Subcutaneous abdominal adipose tissue (tissue), 5 donors: ENCODE results near the gene ANKRD65.
"Not testable (repeated sequence)": the region's sequence is repeated elsewhere in the genome, so short reads cannot be mapped to it uniquely, and the experiment has no call there.

Experiments
- H3K27ac ChIP-seq: one replicate; pipeline ENCODE4 v1.7.0; 2013; ENCODE audit warnings: low read depth, mild to moderate bottlenecking, inconsistent platforms, low read length, moderate library complexity
- H3K27me3 ChIP-seq, 5 donors: one replicate each; pipeline ENCODE4 v1.7.0; 2013; ENCODE audit warnings: low read length in 5 of 5, inconsistent platforms in 1 of 5; ENCODE audit not compliant: control insufficient read depth in 5 of 5, insufficient read depth in 4 of 5
- H3K36me3 ChIP-seq, 5 donors: one replicate each; pipeline ENCODE4 v1.7.0; 2013; ENCODE audit warnings: low read length in 5 of 5; ENCODE audit not compliant: control insufficient read depth in 5 of 5, insufficient read depth in 5 of 5
- H3K4me1 ChIP-seq, 5 donors: one replicate each; pipeline ENCODE4 v1.7.0; 2013; ENCODE audit warnings: low read length in 5 of 5, mild to moderate bottlenecking in 3 of 5, moderate library complexity in 1 of 5; ENCODE audit not compliant: control insufficient read depth in 5 of 5, insufficient read depth in 5 of 5
- H3K4me3 ChIP-seq, 5 donors: one replicate each; pipeline ENCODE4 v1.7.0; 2013; ENCODE audit warnings: low read length in 5 of 5, low read depth in 1 of 5
- H3K9ac ChIP-seq, 5 donors: one replicate each; pipeline ENCODE4 v1.7.0; 2013; ENCODE audit warnings: low read length in 5 of 5, mild to moderate bottlenecking in 4 of 5, moderate library complexity in 3 of 5
- H3K9me3 ChIP-seq, 5 donors: one replicate each; pipeline ENCODE4 v1.7.0; 2013; ENCODE audit warnings: low read length in 5 of 5; ENCODE audit not compliant: control insufficient read depth in 5 of 5
- donor health status: healthy.
- donor health status: healthy.
- donor health status: healthy.
- donor health status: healthy.
- donor health status: healthy.

ANKRD65 gene

GRCh38 chr1:1417825-1418463, 3.1 kb downstream of the ANKRD65 start:
- H3K9me3 ChIP-seq, H3K4me3 ChIP-seq, H3K27ac ChIP-seq, H3K9ac ChIP-seq, H3K36me3 ChIP-seq, H3K27me3 ChIP-seq: not testable (repeated sequence)
- H3K4me1 ChIP-seq = peaks cover 0 to 22% (median 18%) of the 10 kb centered on the region in 5 donors

GRCh38 chr1:1417396-1417795, 3.7 kb downstream of the ANKRD65 start:
- H3K9ac ChIP-seq, H3K4me3 ChIP-seq, H3K36me3 ChIP-seq, H3K27me3 ChIP-seq, H3K27ac ChIP-seq, H3K9me3 ChIP-seq: not testable (repeated sequence)
- peaks cover 0 to 22% (median 18%) of the 10 kb centered on the region in 5 donors for H3K4me1 ChIP-seq

- H3K27ac ChIP-seq = no peak overlapping the region
- no peaks in the 10 kb centered on the region for H3K9me3 ChIP-seq
- H3K36me3 ChIP-seq = no peaks in the 10 kb centered on the region
- H3K4me3 ChIP-seq = no peak overlapping the region
- no peaks in the 10 kb centered on the region for H3K27me3 ChIP-seq
- no peak overlapping the region for H3K9ac ChIP-seq
- peaks cover 0 to 16% (median 12%) of the 10 kb centered on the region in 5 donors for H3K4me1 ChIP-seq
These were observed 5.3 kb downstream of the ANKRD65 start for GRCh38 chr1:1415751-1416150.

GRCh38 chr1:1412311-1412902, 8.7 kb downstream of the ANKRD65 start:
- not testable (repeated sequence) for H3K4me3 ChIP-seq, H3K27ac ChIP-seq, H3K9ac ChIP-seq, H3K27me3 ChIP-seq, H3K36me3 ChIP-seq, H3K9me3 ChIP-seq
- H3K4me1 ChIP-seq = peaks cover 0 to 17% (median 13%) of the 10 kb centered on the region in 5 donors

- no peak overlapping the region for H3K27ac ChIP-seq
- H3K4me3 ChIP-seq = no peak overlapping the region
- H3K9me3 ChIP-seq = no peaks in the 10 kb centered on the region
- no peaks in the 10 kb centered on the region for H3K27me3 ChIP-seq
- H3K36me3 ChIP-seq = peaks cover 0 to 2% (median 0%) of the 10 kb centered on the region in 5 donors
- no peak overlapping the region for H3K9ac ChIP-seq
- peaks cover 0 to 19% (median 14%) of the 10 kb centered on the region in 5 donors for H3K4me1 ChIP-seq
These were observed 9.4 kb downstream of the ANKRD65 start for GRCh38 chr1:1411626-1412025.

GRCh38 chr1:1410238-1410637, 10.8 kb downstream of the ANKRD65 start:
- H3K27me3 ChIP-seq, H3K9me3 ChIP-seq, H3K36me3 ChIP-seq, H3K9ac ChIP-seq, H3K27ac ChIP-seq, H3K4me3 ChIP-seq: not testable (repeated sequence)
- peaks cover 0 to 33% (median 28%) of the 10 kb centered on the region in 5 donors for H3K4me1 ChIP-seq

GRCh38 chr1:1407636-1408318, 13.3 kb downstream of the ANKRD65 start:
- H3K4me3 ChIP-seq = peak overlapping the region; percentile 68 to 97 (median 88)
- H3K9me3 ChIP-seq = no peaks in the 10 kb centered on the region
- H3K4me1 ChIP-seq = peaks cover 0 to 33% (median 28%) of the 10 kb centered on the region in 5 donors
- peaks cover 0 to 25% (median 19%) of the 10 kb centered on the region in 5 donors for H3K36me3 ChIP-seq
- peak overlapping the region in 4 of 5 donors; percentile 71 to 95 (median 92) for H3K9ac ChIP-seq
- peak overlapping the region; percentile 76 for H3K27ac ChIP-seq
- no peaks in the 10 kb centered on the region for H3K27me3 ChIP-seq

GRCh38 chr1:1406821-1407635, 14.0 kb downstream of the ANKRD65 start, which contains the start of gene MRPL20:
Gene MRPL20, minus strand, starts transcription at chr1:1407293. Its CDS starts 76 bp downstream, at chr1:1407217.
- Histone ChIP-seq H3K9ac (peak within 1 kb of the TSS; percentile 71 to 95 (median 90)), H3K36me3 (peaks cover 0 to 32% (median 25%) of the 10 kb centered on the region in 5 donors), H3K4me3 (peak within 1 kb of the TSS; percentile 68 to 97 (median 88)), H3K9me3 (no peaks in the 10 kb centered on the region), H3K27me3 (no peaks in the 10 kb centered on the region), H3K27ac (peak within 1 kb of the TSS; percentile 76), H3K4me1 (peaks cover 0 to 33% (median 30%) of the 10 kb centered on the region in 5 donors)

- H3K36me3 ChIP-seq = peaks cover 0 to 40% (median 32%) of the 10 kb centered on the region in 5 donors
- peak overlapping the region; percentile 63 to 97 (median 88) for H3K4me3 ChIP-seq
- H3K4me1 ChIP-seq = peaks cover 0 to 37% (median 34%) of the 10 kb centered on the region in 5 donors
- H3K27ac ChIP-seq = peak overlapping the region; percentile 76
- peak overlapping the region; percentile 71 to 95 (median 90) for H3K9ac ChIP-seq
- H3K9me3 ChIP-seq = no peaks in the 10 kb centered on the region
- H3K27me3 ChIP-seq = no peaks in the 10 kb centered on the region
These were observed 14.8 kb downstream of the ANKRD65 start for GRCh38 chr1:1406101-1406820.
